Cardiac muscle cell (in vitro differentiated cells and primary cell): ENCODE measurements around the gene PPP1R3C. TPM values are rescaled to one million over a fixed set of nuclear protein-coding genes. Genes with fewer than 3 reads are reported as not detected.

Experiments used
- DNase-seq, 2 donors: peaks; one replicate each; pipeline versions ENCODE4 v3.0.0 to v3.0.0-alpha.2; 2010 to 2017; ENCODE audit warnings: low read depth in 1 of 2, low spot score in 1 of 2
- H3K27ac ChIP-seq: fragments of 200-600 bp; sonication (generic); 2 replicates; pipeline ENCODE4 v1.5.1; 2016
- H3K27me3 ChIP-seq: fragments of 200-600 bp; sonication (generic); 2 replicates; pipeline ENCODE4 v1.6.0; 2016; ENCODE audit warnings: control low read depth
- H3K36me3 ChIP-seq: fragments of 200-600 bp; sonication (generic); 2 replicates; pipeline ENCODE4 v1.5.1; 2016; ENCODE audit warnings: control low read depth
- H3K4me1 ChIP-seq: fragments of 200-600 bp; sonication (generic); 2 replicates; pipeline ENCODE4 v1.8.1; 2017; ENCODE audit warnings: low read depth, mild to moderate bottlenecking, mixed run types
- H3K4me3 ChIP-seq: fragments of 200-600 bp; sonication (generic); 2 replicates; pipeline ENCODE4 v1.5.1; 2016; ENCODE audit warnings: mild to moderate bottlenecking
- H3K9me3 ChIP-seq: fragments of 200-600 bp; sonication (generic); 2 replicates; pipeline ENCODE4 v1.5.1; 2017; ENCODE audit warnings: low read depth, mild to moderate bottlenecking, control low read depth
- CTCF ChIP-seq: IDR thresholded peaks from 2 replicates; pipeline ENCODE4 v1.5.1; 2012; ENCODE audit warnings: low read depth, mild to moderate bottlenecking, low read length
- polyA plus RNA-seq: library from polyadenylated mRNA; unstranded; fragments of >200 nt; fragmentation: Nextera tagmentation; extraction: Ambion mirVana; gene quantifications from 2 replicates; pipeline ENCODE4 v1.2.1, GENCODE V29; 2016
- total RNA-seq: library from RNA; depleted of rRNA; stranded (reverse); fragments of >200 nt; gene quantifications from 2 replicates; pipeline ENCODE4 v1.2.3, GENCODE V29; 2016

Gene PPP1R3C
- total and polyA plus RNA-seq, 2 experiments from 2014 or later, result 52.1 to 90.7 TPM

GRCh38 chr10:91610919-91611318 is 22.0 kb downstream of the PPP1R3C start:
- H3K27ac ChIP-seq, result peak overlapping the region; percentile 100
- DNase-seq, result peak in 1 of 2 donors; percentile 62
- peaks cover 62% of the 10 kb centered on the region for H3K4me1 ChIP-seq
- no peaks in the 10 kb centered on the region for H3K9me3 ChIP-seq
- no peaks in the 10 kb centered on the region for H3K36me3 ChIP-seq
- H3K27me3 ChIP-seq, result no peaks in the 10 kb centered on the region
- H3K4me3 ChIP-seq, result no peak overlapping the region
- TF ChIP-seq CTCF, result no peak

- Histone ChIP-seq H3K4me1 (peaks cover 62% of the 10 kb centered on the region), H3K27ac (peak overlapping the region; percentile 100), H3K4me3 (no peak overlapping the region), H3K9me3 (no peaks in the 10 kb centered on the region), H3K36me3 (no peaks in the 10 kb centered on the region), H3K27me3 (no peaks in the 10 kb centered on the region)
- DNase-seq, result no peak
- TF ChIP-seq CTCF, result no peak
These were observed 22.4 kb downstream of the PPP1R3C start for GRCh38 chr10:91610444-91610843.

GRCh38 chr10:91607646-91608403 is 25.0 kb downstream of the PPP1R3C start:
- Histone ChIP-seq H3K27ac (peak overlapping the region; percentile 100), H3K27me3 (no peaks in the 10 kb centered on the region), H3K4me3 (no peak overlapping the region), H3K9me3 (no peaks in the 10 kb centered on the region), H3K36me3 (no peaks in the 10 kb centered on the region), H3K4me1 (peaks cover 54% of the 10 kb centered on the region)
- TF ChIP-seq CTCF, result no peak
- peak; percentile 37 to 55 for DNase-seq

GRCh38 chr10:91605968-91606367 is 26.9 kb downstream of the PPP1R3C start:
- no peaks in the 10 kb centered on the region for H3K9me3 ChIP-seq
- H3K4me1 ChIP-seq, result peaks cover 47% of the 10 kb centered on the region
- H3K36me3 ChIP-seq, result no peaks in the 10 kb centered on the region
- no peak for DNase-seq
- peak overlapping the region; percentile 42 for H3K27ac ChIP-seq
- TF ChIP-seq CTCF, result no peak
- H3K27me3 ChIP-seq, result no peaks in the 10 kb centered on the region
- no peak overlapping the region for H3K4me3 ChIP-seq

GRCh38 chr10:91604553-91605534 is 28.0 kb downstream of the PPP1R3C start:
- DNase-seq, result peak in 1 of 2 donors; percentile 49
- no peak overlapping the region for H3K27ac ChIP-seq

More at GRCh38 chr10:91604553-91605534, 28.0 kb downstream of the PPP1R3C start:
- no peak overlapping the region for H3K4me3 ChIP-seq
- H3K36me3 ChIP-seq, result no peaks in the 10 kb centered on the region
- H3K27me3 ChIP-seq, result no peaks in the 10 kb centered on the region
- peak; percentile 25 for TF ChIP-seq CTCF
- H3K9me3 ChIP-seq, result no peaks in the 10 kb centered on the region
- H3K4me1 ChIP-seq, result peaks cover 35% of the 10 kb centered on the region
